CD1c-positive myeloid dendritic cell (primary cell): ENCODE data around the gene HERC6.
"Not testable (repeated sequence)": the region's sequence is repeated elsewhere in the genome, so short reads cannot be mapped to it uniquely, and the experiment has no call there.

ENCODE experiments used
- DNase-seq: peaks from one replicate; pipeline ENCODE4 v3.0.0-alpha.2; 2016; ENCODE audit errors: extremely low spot score

The HERC6 gene

GRCh38 chr4:88390128-88390527, 11.5 kb downstream of the HERC6 start:
- DNase-seq, result no peak

GRCh38 chr4:88391703-88392102, 13.1 kb downstream of the HERC6 start:
- no peak for DNase-seq

GRCh38 chr4:88396681-88397080, 18.0 kb downstream of the HERC6 start:
- DNase-seq, result no peak

- peak; percentile 28 for DNase-seq
Measured at GRCh38 chr4:88398381-88398780, 19.7 kb downstream of the HERC6 start.

DNA sequence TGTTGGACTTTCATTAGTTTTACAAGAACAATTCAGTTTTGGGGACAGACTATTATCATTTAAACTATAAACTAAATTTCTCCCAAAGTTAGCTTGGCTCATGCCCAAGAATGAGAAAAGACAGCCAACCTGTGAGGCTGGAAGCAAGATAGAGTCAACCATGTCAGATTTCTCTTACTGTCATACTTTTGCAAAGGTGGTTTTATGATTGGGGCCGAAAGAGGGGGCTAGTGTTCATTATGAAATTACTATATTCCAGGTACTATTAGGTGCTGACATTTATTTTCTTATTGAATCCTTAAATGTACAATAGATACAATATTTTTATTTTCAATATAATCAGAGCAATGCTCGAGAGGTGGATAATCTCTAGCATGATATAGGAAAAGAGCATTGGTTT, 30.6 kb downstream of the HERC6 start:
- no peak for DNase-seq

DNA sequence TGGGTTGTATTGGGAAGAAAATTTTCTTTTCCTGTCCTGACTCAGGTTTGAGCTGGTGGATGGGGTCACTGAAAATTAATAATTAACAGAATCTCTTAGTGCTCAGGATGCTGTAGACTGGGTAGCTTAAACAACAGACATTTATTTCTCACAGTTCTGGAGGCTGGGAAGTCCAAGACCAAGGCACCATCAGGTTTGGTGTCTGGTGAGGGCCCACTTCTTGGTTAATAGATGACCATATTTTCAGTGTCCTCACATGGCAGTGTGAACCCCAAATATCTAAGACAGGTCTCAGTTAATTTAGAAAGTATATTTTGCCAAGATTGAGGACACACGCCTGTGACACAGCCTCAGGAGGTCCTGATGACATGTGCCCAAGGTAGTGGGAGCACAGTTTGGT, 31.1 kb downstream of the HERC6 start:
- no peak for DNase-seq

- peak; percentile 7 for DNase-seq
Measured at GRCh38 chr4:88411491-88412096, 32.9 kb downstream of the HERC6 start.

- no peak for DNase-seq
Measured at GRCh38 chr4:88413801-88414200, 35.1 kb downstream of the HERC6 start.

- no peak for DNase-seq
Measured at GRCh38 chr4:88414755-88415154, 36.1 kb downstream of the HERC6 start.

DNA sequence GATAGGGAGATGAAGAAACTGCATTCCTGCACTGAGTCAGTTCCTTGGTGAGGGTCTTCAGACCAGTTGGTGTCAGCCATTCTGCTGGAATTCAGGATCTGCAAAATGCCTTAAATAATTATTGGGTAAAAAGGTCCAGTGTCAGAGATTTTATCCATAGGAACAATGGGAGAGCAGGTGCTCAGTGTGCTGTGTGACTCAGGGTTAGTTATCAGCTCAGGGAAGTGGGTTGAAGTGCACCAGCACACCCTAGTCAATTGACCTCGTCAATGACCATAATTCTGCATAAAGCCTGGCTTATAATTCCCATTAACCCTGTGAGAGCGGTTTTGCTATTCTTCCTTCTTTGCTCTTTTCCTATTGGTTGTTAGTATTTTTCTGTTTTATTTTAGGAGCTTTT, 37.3 kb downstream of the HERC6 start:
- no peak for DNase-seq

DNA sequence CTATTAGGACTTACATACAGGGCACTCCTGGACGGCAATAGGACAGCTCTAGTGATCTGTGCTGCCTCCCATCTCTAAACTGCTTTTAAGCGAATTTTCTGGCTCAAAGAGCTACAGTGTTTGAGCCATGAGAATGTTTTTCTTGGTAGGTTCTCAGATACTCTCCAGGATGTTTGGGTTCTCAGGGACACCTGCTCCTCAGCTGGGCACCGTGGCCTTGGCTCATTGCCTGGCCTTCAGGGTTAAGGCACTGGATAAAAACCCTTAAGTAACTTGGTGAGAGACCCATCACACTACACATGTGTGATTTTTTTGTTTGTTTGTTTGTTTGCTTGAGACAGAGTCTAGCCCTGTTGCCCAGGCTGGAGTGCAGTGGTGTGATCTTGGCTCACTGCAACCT, 39.8 kb downstream of the HERC6 start:
- no peak for DNase-seq

GRCh38 chr4:88419874-88420273, 41.2 kb downstream of the HERC6 start:
- no peak for DNase-seq

DNA sequence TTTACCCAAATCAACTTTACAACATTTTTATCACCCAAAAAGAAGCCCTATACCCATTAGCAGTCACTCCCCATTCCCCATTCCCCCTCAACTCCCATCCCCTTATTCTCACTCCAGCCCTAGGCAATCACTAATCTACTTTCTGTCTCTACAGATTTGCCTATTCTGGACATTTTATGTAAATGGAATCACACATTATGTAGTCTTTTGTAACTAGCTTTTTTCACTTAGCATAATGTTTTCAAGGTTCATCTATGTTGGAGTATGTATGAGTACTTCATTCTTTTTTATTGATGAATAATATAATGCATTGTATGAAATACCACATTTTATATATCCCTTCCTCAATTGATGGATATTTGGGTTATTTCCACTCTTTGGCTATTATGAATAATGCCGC, 42.2 kb downstream of the HERC6 start:
- no peak for DNase-seq

- no peak for DNase-seq
Measured at GRCh38 chr4:88422403-88422802, 43.8 kb downstream of the HERC6 start.

DNA sequence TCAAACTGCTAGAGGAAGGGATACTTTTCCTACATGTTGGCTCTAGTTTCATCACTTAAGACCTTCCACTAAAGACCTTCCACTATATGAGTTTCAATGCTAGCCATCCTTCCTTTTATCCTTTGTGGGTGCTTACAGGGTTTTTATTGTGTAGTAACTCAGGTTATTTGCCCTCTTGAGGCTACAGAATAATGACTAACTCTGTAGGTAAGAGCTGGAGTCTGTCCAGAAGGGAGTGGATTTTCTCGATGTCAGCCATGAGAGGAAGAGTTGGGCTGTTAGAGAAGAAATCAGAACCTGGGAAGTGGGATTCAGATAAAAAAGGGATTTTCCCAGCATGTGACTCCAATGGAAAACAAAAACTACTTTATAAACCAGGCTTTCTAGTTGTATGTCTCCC, 50.7 kb downstream of the HERC6 start:
- no peak for DNase-seq

GRCh38 chr4:88435987-88436693, 57.5 kb downstream of the HERC6 start:
- no peak for DNase-seq

DNA sequence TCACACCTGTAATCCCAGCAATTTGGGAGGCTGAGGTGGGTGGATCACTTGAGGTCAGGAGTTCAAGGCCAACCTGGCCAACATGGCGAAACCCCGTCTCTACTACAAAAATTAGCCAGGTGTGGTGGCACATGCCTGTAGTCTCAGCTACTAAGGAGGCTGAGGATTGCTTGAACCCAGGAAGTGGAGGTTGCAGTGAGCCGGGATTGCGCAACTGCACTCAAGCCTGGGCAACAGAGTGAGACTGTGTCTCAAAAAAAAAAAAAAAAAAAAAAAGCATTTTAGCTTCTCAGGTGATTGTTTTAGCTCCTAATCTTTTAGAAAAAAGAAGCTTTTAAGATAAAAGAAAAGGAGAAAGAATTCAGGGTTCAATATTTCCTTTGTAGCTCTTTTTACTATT, 59.2 kb downstream of the HERC6 start:
- not testable (repeated sequence) for DNase-seq

- no peak for DNase-seq
Measured at GRCh38 chr4:88439161-88439760, 60.6 kb downstream of the HERC6 start.

- DNase-seq, result no peak
Measured at GRCh38 chr4:88440146-88440545, 61.5 kb downstream of the HERC6 start.

- DNase-seq, result no peak
Measured at GRCh38 chr4:88441696-88442095, 63.0 kb downstream of the HERC6 start.

DNA sequence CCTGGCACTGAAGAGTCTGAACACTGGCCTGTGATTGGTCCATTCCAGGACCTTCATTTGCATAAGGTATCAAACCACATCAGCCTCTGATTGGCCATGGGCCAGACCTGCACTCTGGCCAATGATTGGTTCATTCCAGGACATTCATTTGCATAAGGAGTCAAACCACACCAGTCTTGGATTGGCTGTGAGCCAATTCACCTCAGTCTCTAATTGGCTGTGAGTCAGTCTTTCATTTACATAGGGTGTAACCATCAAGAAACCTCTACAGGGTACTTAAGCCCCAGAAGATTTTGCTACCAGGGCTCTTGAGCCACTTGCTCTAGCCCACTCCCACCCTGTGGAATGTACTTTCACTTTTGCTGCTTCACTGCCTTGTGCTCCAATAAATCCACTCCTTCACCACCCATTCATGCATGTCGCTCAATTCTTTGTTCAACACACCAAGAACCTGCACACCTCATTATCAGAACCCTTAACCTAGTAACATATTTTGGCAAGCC, 64.1 kb downstream of the HERC6 start:
- DNase-seq, result no peak

DNA sequence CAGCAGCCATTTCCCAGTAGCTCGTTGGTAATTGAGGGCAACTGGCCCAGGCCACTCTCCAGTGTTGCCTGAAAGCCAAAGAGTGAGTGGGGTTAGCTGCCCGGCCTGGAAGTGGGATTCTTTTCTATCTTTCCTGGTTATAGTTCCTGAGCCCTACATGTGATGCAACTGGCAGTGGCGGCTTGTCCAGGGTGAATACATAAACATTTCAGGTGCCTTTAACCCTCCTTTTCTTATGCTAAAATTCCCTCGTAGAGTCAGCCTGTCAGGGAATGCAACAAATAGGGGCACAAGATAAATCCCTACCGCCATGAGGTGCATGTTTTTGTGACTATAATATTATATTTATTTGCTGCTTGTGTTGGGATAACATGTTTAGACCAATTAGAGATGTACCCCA, 64.8 kb downstream of the HERC6 start:
- DNase-seq, result no peak

GRCh38 chr4:88445252-88445651, 66.6 kb downstream of the HERC6 start:
- DNase-seq, result no peak
